Tibial nerve (tissue), 4 donors: Measurements from ENCODE around the gene DCLK2. TPM values are rescaled to one million over a fixed set of nuclear protein-coding genes. Genes with fewer than 3 reads are reported as not detected.

Experiments used
- DNase-seq, 2 donors: peaks; one replicate each; pipeline ENCODE4 v3.0.0-alpha.2; 2019; ENCODE audit warnings: low spot score in 2 of 2
- H3K27ac ChIP-seq, 4 donors: fragments of 200-600 bp; sonication (generic) in 3 of 4; one replicate each; pipeline ENCODE4 v1.5.1; 2017 to 2019; ENCODE audit warnings: mild to moderate bottlenecking in 1 of 4
- H3K27me3 ChIP-seq, 2 donors: fragments of 200-600 bp; sonication (generic) in 1 of 2; one replicate each; pipeline versions ENCODE4 v1.5.1 to v1.6.0; 2017 to 2019
- H3K36me3 ChIP-seq, 3 donors: fragments of 200-600 bp; sonication (generic); one replicate each; pipeline ENCODE4 v1.5.1; 2018 to 2019
- H3K4me1 ChIP-seq, 4 donors: fragments of 200-600 bp; sonication (generic) in 3 of 4; one replicate each; pipeline ENCODE4 v1.5.1; 2017 to 2019
- H3K4me3 ChIP-seq, 4 donors: fragments of 200-600 bp; sonication (generic) in 3 of 4; one replicate each; pipeline ENCODE4 v1.5.1; 2017 to 2019; ENCODE audit warnings: mild to moderate bottlenecking in 1 of 4, moderate library complexity in 1 of 4
- H3K9me3 ChIP-seq, 4 donors: fragments of 200-600 bp; sonication (generic) in 3 of 4; one replicate each; pipeline ENCODE4 v1.5.1; 2017 to 2019
- CTCF ChIP-seq, 5 experiments: fragments of 200-600 bp in 3 of 5; fragments of 450-650 bp in 2 of 5; sonication (generic) in 3 of 5; IDR thresholded peaks; one replicate each; pipeline ENCODE4 v1.5.1; 2016 to 2019; ENCODE audit warnings: antibody characterized with exemption in 5 of 5, mild to moderate bottlenecking in 3 of 5, moderate library complexity in 2 of 5
- EP300 ChIP-seq, 2 donors: sonication (generic); formaldehyde crosslinking; IDR thresholded peaks; one replicate each; pipeline ENCODE4 v1.6.1; 2017; ENCODE audit warnings: antibody characterized with exemption in 2 of 2, mild to moderate bottlenecking in 1 of 2
- POLR2A ChIP-seq, 2 donors: fragments of 450-650 bp; IDR thresholded peaks; one replicate each; pipeline ENCODE4 v1.6.1; 2017; ENCODE audit warnings: antibody characterized with exemption in 2 of 2, mild to moderate bottlenecking in 2 of 2, moderate library complexity in 2 of 2
- WGBS, 2 donors: methylation state at CpG; one replicate each; pipeline ENCODE4 v1.1.5; 2018; 5-methylcytosine and 5-hydroxymethylcytosine counted together
- total RNA-seq, 4 donors: library from RNA; depleted of rRNA; stranded (reverse); fragments of >200 nt; gene quantifications; one replicate each; pipeline ENCODE4 v1.1.0, GENCODE V29; 2016

DCLK2 gene
- total RNA-seq, 4 donors from 2014 or later: 9.8 to 15.6 (median 10.7) TPM

- Histone ChIP-seq H3K27me3 (no peaks in the 10 kb centered on the region), H3K4me3 (no peak overlapping the region), H3K4me1 (no peaks in the 10 kb centered on the region), H3K9me3 (no peaks in the 10 kb centered on the region), H3K36me3 (peaks cover 0 to 40% (median 0%) of the 10 kb centered on the region in 3 donors), H3K27ac (peak overlapping the region in 1 of 4 donors; percentile 17)
- no peak for TF ChIP-seq EP300 (IDR thresholded peaks at IDR 0.05)
- TF ChIP-seq POLR2A (IDR thresholded peaks at IDR 0.05): no peak
- TF ChIP-seq CTCF (IDR thresholded peaks at IDR 0.05): no peak
- 72 to 76% methylated on average over 25 of the region's 25 CpGs for WGBS, 2 donors
- DNase-seq: no peak
These were observed 178.8 kb downstream of the DCLK2 start for GRCh38 chr4:150256841-150257730.

GRCh38 chr4:150258569-150258968 lies 180.3 kb downstream of the DCLK2 start:
- TF ChIP-seq POLR2A (IDR thresholded peaks at IDR 0.05) (no peak), EP300 (IDR thresholded peaks at IDR 0.05) (no peak), CTCF (IDR thresholded peaks at IDR 0.05) (no peak)
- DNase-seq: no peak
- Histone ChIP-seq H3K27me3 (no peaks in the 10 kb centered on the region), H3K4me1 (no peaks in the 10 kb centered on the region), H3K36me3 (peaks cover 0 to 28% (median 0%) of the 10 kb centered on the region in 3 donors), H3K4me3 (no peak overlapping the region), H3K9me3 (no peaks in the 10 kb centered on the region), H3K27ac (no peak overlapping the region)
- 78 to 83% methylated on average over 6 of the region's 6 CpGs for WGBS, 2 donors

- Histone ChIP-seq H3K9me3 (no peaks in the 10 kb centered on the region), H3K27ac (no peak overlapping the region), H3K36me3 (peaks cover 0 to 14% (median 0%) of the 10 kb centered on the region in 3 donors), H3K4me3 (no peak overlapping the region), H3K27me3 (no peaks in the 10 kb centered on the region), H3K4me1 (no peaks in the 10 kb centered on the region)
- no peak for TF ChIP-seq EP300 (IDR thresholded peaks at IDR 0.05)
- no peak for TF ChIP-seq POLR2A (IDR thresholded peaks at IDR 0.05)
- TF ChIP-seq CTCF (IDR thresholded peaks at IDR 0.05): no peak
- 77% methylated on average over 8 of the region's 8 CpGs for WGBS, 2 donors
- no peak for DNase-seq
These were observed 181.8 kb downstream of the DCLK2 start for GRCh38 chr4:150259861-150260567.

- no peak for DNase-seq
- H3K27ac ChIP-seq: no peak overlapping the region
- 61 to 98% methylated on average over 2 of the region's 2 CpGs for WGBS, 2 donors
These were observed 183.3 kb downstream of the DCLK2 start for GRCh38 chr4:150261571-150261970.

More at GRCh38 chr4:150261571-150261970, 183.3 kb downstream of the DCLK2 start:
- H3K4me3 ChIP-seq: no peak overlapping the region
- TF ChIP-seq POLR2A (IDR thresholded peaks at IDR 0.05): no peak
- no peak for TF ChIP-seq EP300 (IDR thresholded peaks at IDR 0.05)
- no peak for TF ChIP-seq CTCF (IDR thresholded peaks at IDR 0.05)
- no peaks in the 10 kb centered on the region for H3K27me3 ChIP-seq
- H3K4me1 ChIP-seq: no peaks in the 10 kb centered on the region
- no peaks in the 10 kb centered on the region for H3K9me3 ChIP-seq
- H3K36me3 ChIP-seq: peaks cover 0 to 13% (median 0%) of the 10 kb centered on the region in 3 donors
